Vagina (tissue), 2 donors: Measurements from ENCODE around the gene EXOC6B.

ENCODE experiments used
- CTCF ChIP-seq, 3 experiments: fragments of 450-650 bp in 2 of 3; fragments of 200-600 bp in 1 of 3; sonication (generic) in 1 of 3; IDR thresholded peaks; one replicate each; pipeline ENCODE4 v1.5.1; 2017 to 2019; ENCODE audit warnings: antibody characterized with exemption in 3 of 3, mild to moderate bottlenecking in 2 of 3, moderate library complexity in 2 of 3
- POLR2A ChIP-seq, 2 donors: fragments of 450-650 bp; IDR thresholded peaks; one replicate each; pipeline ENCODE4 v1.6.1; 2017; ENCODE audit warnings: antibody characterized with exemption in 2 of 2, mild to moderate bottlenecking in 2 of 2, moderate library complexity in 2 of 2
- POLR2AphosphoS5 ChIP-seq, 2 donors: sonication (generic); formaldehyde crosslinking; IDR thresholded peaks; one replicate each; pipeline ENCODE4 v1.9.0; 2017; ENCODE audit warnings: antibody characterized with exemption in 2 of 2, mild to moderate bottlenecking in 2 of 2, low read depth in 1 of 2; ENCODE audit not compliant: insufficient read depth in 1 of 2

GRCh38 chr2:72668647-72669046 lies 157.2 kb downstream of the EXOC6B start:
- TF ChIP-seq POLR2AphosphoS5 (IDR thresholded peaks at IDR 0.05; ENCODE audit: insufficient read depth in 1 of 2, low read depth in 1 of 2), result no peak
- no peak for TF ChIP-seq CTCF (IDR thresholded peaks at IDR 0.05)
- TF ChIP-seq POLR2A (IDR thresholded peaks at IDR 0.05), result no peak
